HL-60 (cell line): ENCODE data around the gene PRSS50.

ENCODE experiments used
- DNase-seq, 2 experiments: peaks; one replicate each; pipeline ENCODE4 v3.0.0-alpha.2; 2010 to 2020; ENCODE audit warnings: low read depth in 1 of 2, low spot score in 1 of 2
- H3K27ac ChIP-seq: fragments of 250-450 bp; sonication (Bioruptor Pico); replicated peaks from 2 replicates; pipeline ENCODE4 v1.5.1; 2020; ENCODE audit warnings: mild to moderate bottlenecking, moderate library complexity
- H3K27me3 ChIP-seq: fragments of 250-450 bp; sonication (Bioruptor Pico); 2 replicates; pipeline ENCODE4 v1.5.1; 2021; ENCODE audit warnings: mild to moderate bottlenecking, moderate library complexity; ENCODE audit not compliant: insufficient read depth, poor library complexity, severe bottlenecking
- H3K4me3 ChIP-seq: replicated peaks from 2 replicates; pipeline ENCODE4 v1.5.1; 2011; ENCODE audit warnings: mild to moderate bottlenecking, control low read depth, low read length; ENCODE audit not compliant: insufficient read depth
- GABPA ChIP-seq: IDR thresholded peaks from 2 replicates; pipeline ENCODE4 v1.6.1; 2012; ENCODE audit warnings: low read depth
- POLR2AphosphoS5 ChIP-seq: IDR thresholded peaks from 2 replicates; pipeline ENCODE4 v1.6.1; 2012; ENCODE audit warnings: low read depth
- SPI1 ChIP-seq: IDR thresholded peaks from 2 replicates; pipeline ENCODE4 v1.6.1; 2012; ENCODE audit warnings: low read depth, mild to moderate bottlenecking, borderline replicate concordance
- TF ChIP-seq, protein P1 (sequence below): IDR thresholded peaks from one replicate; pipeline ENCODE4 v1.5.1; 2011; ENCODE audit warnings: low read length, control low read depth, inconsistent platforms; ENCODE audit not compliant: insufficient read depth
- TF ChIP-seq, protein P2 (sequence below): IDR thresholded peaks from 2 replicates; pipeline ENCODE4 v1.6.1; 2012; ENCODE audit warnings: low read depth; ENCODE audit not compliant: insufficient replicate concordance

The PRSS50 gene

DNA sequence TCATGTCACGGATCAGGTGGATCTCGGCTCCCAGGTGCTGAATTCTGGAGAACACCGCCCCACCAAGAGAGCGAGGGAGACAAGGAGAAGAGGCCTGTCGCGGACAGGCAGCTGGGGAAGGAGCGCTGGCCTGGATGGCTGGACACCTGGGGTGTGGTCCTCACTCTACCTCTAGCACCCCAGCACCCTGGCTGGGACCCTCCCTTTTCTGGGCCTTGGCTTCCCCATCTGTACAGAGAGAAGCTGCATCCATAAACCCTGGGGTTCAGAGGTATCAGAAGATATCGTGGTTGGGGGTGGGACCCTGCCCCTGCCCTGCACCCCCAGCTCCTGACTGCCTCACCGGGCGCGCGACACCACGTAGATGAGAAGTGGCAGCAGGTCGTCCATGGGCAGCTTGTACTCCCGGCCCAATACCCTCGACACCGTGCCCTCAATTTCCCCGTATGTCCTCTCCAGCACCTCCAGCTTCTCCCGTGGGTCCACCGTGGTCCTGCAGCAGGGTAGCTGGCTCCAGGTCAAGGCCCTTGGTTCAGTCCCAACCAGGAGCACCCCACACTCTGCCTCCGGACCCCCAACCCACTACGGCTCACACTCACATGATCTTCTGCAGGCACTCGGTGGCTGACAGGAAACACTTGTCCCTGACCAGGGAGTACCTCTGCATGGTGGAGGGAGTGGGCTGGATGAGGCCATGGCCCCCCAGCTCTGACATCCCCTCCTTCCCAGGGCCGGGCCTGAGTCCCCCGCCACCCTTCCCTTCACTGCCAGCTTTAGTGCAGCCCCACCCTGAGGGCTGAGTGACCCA is 45.9 kb downstream of the PRSS50 start:
- TF ChIP-seq, protein P1, sequence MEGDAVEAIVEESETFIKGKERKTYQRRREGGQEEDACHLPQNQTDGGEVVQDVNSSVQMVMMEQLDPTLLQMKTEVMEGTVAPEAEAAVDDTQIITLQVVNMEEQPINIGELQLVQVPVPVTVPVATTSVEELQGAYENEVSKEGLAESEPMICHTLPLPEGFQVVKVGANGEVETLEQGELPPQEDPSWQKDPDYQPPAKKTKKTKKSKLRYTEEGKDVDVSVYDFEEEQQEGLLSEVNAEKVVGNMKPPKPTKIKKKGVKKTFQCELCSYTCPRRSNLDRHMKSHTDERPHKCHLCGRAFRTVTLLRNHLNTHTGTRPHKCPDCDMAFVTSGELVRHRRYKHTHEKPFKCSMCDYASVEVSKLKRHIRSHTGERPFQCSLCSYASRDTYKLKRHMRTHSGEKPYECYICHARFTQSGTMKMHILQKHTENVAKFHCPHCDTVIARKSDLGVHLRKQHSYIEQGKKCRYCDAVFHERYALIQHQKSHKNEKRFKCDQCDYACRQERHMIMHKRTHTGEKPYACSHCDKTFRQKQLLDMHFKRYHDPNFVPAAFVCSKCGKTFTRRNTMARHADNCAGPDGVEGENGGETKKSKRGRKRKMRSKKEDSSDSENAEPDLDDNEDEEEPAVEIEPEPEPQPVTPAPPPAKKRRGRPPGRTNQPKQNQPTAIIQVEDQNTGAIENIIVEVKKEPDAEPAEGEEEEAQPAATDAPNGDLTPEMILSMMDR = no peak
- no peak for TF ChIP-seq POLR2AphosphoS5
- TF ChIP-seq, protein P2, sequence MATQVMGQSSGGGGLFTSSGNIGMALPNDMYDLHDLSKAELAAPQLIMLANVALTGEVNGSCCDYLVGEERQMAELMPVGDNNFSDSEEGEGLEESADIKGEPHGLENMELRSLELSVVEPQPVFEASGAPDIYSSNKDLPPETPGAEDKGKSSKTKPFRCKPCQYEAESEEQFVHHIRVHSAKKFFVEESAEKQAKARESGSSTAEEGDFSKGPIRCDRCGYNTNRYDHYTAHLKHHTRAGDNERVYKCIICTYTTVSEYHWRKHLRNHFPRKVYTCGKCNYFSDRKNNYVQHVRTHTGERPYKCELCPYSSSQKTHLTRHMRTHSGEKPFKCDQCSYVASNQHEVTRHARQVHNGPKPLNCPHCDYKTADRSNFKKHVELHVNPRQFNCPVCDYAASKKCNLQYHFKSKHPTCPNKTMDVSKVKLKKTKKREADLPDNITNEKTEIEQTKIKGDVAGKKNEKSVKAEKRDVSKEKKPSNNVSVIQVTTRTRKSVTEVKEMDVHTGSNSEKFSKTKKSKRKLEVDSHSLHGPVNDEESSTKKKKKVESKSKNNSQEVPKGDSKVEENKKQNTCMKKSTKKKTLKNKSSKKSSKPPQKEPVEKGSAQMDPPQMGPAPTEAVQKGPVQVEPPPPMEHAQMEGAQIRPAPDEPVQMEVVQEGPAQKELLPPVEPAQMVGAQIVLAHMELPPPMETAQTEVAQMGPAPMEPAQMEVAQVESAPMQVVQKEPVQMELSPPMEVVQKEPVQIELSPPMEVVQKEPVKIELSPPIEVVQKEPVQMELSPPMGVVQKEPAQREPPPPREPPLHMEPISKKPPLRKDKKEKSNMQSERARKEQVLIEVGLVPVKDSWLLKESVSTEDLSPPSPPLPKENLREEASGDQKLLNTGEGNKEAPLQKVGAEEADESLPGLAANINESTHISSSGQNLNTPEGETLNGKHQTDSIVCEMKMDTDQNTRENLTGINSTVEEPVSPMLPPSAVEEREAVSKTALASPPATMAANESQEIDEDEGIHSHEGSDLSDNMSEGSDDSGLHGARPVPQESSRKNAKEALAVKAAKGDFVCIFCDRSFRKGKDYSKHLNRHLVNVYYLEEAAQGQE = no peak
- no peak for TF ChIP-seq SPI1
- no peak for TF ChIP-seq GABPA
- Histone ChIP-seq H3K27ac (no peak overlapping the region), H3K27me3 (no peaks in the 10 kb centered on the region), H3K4me3 (no peak overlapping the region)
- DNase-seq = no peak

DNA sequence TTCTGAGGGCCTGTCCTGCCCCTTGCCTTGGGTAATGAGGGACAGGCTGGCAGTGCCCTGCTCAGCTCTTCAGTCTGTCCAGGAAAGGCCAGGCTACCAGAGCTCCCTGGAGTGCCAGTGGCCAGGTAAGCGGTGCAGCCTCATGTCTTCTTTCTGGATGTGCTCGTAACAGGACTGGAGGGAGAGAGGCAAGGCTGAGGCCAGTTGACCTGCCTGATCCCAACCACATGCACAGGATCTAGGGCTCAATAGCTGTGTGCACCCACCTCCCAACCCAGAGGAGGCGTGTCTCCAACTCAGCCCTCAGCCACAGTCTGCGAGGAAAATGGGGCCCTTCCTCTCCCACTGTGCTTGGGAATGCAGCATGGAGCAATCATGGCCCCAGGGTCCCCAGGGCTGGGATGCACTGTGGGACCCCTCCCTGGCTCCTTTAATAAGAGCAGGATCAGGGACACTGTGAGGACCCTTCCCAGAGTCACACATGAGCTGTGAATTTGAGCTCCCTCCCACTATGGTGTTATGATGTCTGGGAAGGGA is 46.7 kb downstream of the PRSS50 start:
- TF ChIP-seq GABPA (no peak), SPI1 (no peak), POLR2AphosphoS5 (no peak)
- TF ChIP-seq, protein P1 = no peak
- TF ChIP-seq, protein P2 = no peak

DNA sequence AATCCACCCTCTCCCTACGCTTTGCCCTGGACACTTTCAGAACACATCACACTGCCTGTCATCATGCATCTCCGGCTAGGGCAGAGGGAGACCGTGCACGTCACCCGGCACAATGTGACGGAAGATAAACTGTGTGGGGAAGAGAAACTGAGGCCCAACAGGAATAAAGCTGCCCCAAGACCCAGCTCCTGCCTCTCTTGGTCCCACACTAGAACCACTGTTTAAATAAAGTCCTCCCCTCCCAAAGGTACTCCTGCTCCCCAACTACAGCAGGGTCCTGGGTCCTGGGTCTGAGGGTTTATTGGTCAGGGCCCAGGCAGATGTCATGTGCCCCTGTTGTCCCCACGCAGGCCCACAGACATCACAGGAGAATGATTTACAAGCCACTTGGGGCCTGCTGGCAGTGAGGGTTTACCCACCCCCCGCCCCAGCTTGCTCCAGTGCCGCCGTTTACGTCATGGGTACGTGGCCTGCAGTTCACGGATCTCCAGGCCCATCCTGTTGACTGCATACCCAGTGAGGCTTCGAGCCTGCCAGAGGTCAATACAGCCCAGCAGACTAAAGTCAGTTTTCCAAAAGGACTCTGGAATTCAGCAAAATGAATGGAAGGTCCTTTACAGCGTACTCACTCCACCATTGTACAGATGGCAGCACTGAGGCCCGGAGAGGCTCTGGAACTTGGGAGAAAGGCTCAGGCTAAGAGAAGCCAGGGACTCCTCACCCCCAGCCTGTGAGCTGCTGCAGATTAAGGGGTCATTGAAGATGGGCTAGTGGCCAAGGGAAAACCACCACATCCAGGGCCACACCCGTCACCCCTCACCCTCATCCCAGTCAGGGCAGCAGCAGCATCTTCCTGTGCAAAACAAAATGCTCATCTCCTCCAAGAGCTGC is 47.4 kb downstream of the PRSS50 start:
- TF ChIP-seq, protein P1 = no peak
- TF ChIP-seq SPI1 (no peak), POLR2AphosphoS5 (no peak), GABPA (no peak)
- TF ChIP-seq, protein P2 = no peak
- Histone ChIP-seq H3K4me3 (no peak overlapping the region), H3K27ac (no peak overlapping the region), H3K27me3 (no peaks in the 10 kb centered on the region)
- no peak for DNase-seq

More for the DNA sequence above, 46.7 kb downstream of the PRSS50 start:
- no peak overlapping the region for H3K27ac ChIP-seq
- H3K27me3 ChIP-seq = no peaks in the 10 kb centered on the region
- DNase-seq = no peak
- no peak overlapping the region for H3K4me3 ChIP-seq
